SH-SY5Y (cell line): ENCODE data around the gene CPT1C.

Source experiments
- GATA2 ChIP-seq: IDR thresholded peaks from 2 replicates; pipeline ENCODE4 v1.6.1; 2011; ENCODE audit warnings: mild to moderate bottlenecking, low read depth, low read length
- GATA3 ChIP-seq: IDR thresholded peaks from 2 replicates; pipeline ENCODE4 v1.6.1; 2011; ENCODE audit warnings: low read depth, mild to moderate bottlenecking, low read length, moderate library complexity

DNA sequence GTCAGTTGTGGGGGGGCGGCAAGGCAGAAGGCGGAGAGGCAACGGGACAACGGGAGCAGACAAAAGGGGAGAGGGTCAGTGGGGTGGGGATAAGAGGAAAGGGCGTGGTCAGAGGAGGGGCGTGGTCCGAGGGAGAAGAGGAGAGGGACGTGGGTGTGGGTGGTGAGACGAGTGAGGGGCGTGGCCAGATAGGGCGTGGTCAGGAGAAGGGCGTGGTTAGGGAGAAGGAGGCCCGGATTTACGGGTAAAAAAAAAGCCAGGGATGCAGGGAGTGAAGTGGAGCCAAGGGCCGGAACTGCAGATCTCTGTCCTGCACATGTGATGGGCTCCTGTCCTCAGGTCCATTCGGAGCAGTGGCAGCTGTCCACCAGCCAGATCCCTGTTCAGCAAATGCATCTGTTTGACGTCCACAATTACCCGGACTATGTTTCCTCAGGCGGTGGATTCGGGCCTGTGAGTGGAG lies 21.5 kb downstream of the CPT1C start:
- TF ChIP-seq GATA3 = no peak
- no peak for TF ChIP-seq GATA2
